ENCODE results near the gene RAB13. TPM values are rescaled to one million over a fixed set of nuclear protein-coding genes. Genes with fewer than 3 reads are reported as not detected.

Gene RAB13
- total and polyA plus RNA-seq, 2 of the 4 experiments (the other 2 are of a cell fraction): 42.3 to 249 TPM

GRCh38 chr1:153941826-153942725, 44.1 kb downstream of the RAB13 start:
- Histone ChIP-seq H3K27me3 (ENCODE audit: control insufficient read depth, insufficient read depth, low read length) (no peaks in the 10 kb centered on the region), H4K5ac (ENCODE audit: low read depth, low read length) (no peak overlapping the region), H3K9me3 (ENCODE audit: control insufficient read depth, insufficient read depth, low read length) (no peaks in the 10 kb centered on the region), H2BK5ac (ENCODE audit: low read depth, low read length, poor library complexity, severe bottlenecking) (no peak overlapping the region), H2AK9ac (replicated peaks; ENCODE audit: low read depth, low read length, poor library complexity) (no peak overlapping the region), H3K9ac (ENCODE audit: low read depth, low read length) (no peak overlapping the region), H3K4me3 (ENCODE audit: insufficient read depth, low read depth, low read length) (no peak overlapping the region), H3K4me1 (ENCODE audit: control insufficient read depth, insufficient read depth, low read length) (peaks cover 9% of the 10 kb centered on the region), H4K91ac (ENCODE audit: insufficient read depth, low read depth, low read length) (no peak overlapping the region), H3K18ac (ENCODE audit: low read depth, low read length) (no peak overlapping the region), H3K79me1 (ENCODE audit: low read depth in 1 of 2, low read length in 2 of 2) (peaks cover 15 to 54% of the 10 kb centered on the region in 2 experiments), H2AFZ (replicated peaks; ENCODE audit: low read length, poor library complexity) (peak overlapping the region; percentile 7), H2BK15ac (ENCODE audit: low read depth, low read length) (no peak overlapping the region), H2AK5ac (ENCODE audit: low read depth, low read length) (no peak overlapping the region), H3K36me3 (ENCODE audit: control insufficient read depth, insufficient read depth, low read length) (peaks cover 48% of the 10 kb centered on the region), H3K4me2 (ENCODE audit: low read depth, low read length) (no peak overlapping the region), H4K20me1 (ENCODE audit: insufficient read depth, low read length) (peaks cover 5% of the 10 kb centered on the region), H3K9me1 (ENCODE audit: insufficient read depth, low read length) (peaks cover 21% of the 10 kb centered on the region; the same call in 1 of the 2 replicates), H3K23ac (ENCODE audit: low read depth, low read length) (no peak overlapping the region), H4K8ac (ENCODE audit: low read depth in 2 of 2, low read length in 2 of 2) (no peak overlapping the region), H3K56ac (ENCODE audit: extremely low read depth, insufficient read depth, low read length) (no peak overlapping the region), H2BK20ac (ENCODE audit: low read depth, low read length) (no peak overlapping the region), H3K14ac (replicated peaks; ENCODE audit: low read depth, low read length) (no peak overlapping the region), H2BK120ac (ENCODE audit: low read depth, low read length) (no peak overlapping the region), H3K27ac (ENCODE audit: insufficient read depth, low read length) (no peak overlapping the region), H3K4ac (ENCODE audit: low read depth, low read length) (no peak overlapping the region)
- no peak for DNase-seq
- ChIA-PET CTCF (no interaction called here), POLR2A (ENCODE audit: unreplicated experiment) (interaction anchor here (1.1 kb wide), 1 partner anchor 16 kb away, joined by 3 read pairs; no protein-coding TSS in a partner anchor)
- BruUV-seq (replicated peaks): no TSS peak
- dilution Hi-C loops (cut with HindIII; ENCODE audit: low sequenced_read_pairs, unreplicated experiment): no loop called here
- ATAC-seq (ENCODE audit: low read depth): no peak
- in situ Hi-C loops (cut with MboI; ENCODE audit: low sequenced_read_pairs): no loop called here
- intact Hi-C loops (cut with micrococcal nuclease): no loop called here
- WGBS, 2 experiments (ENCODE audit: extremely low coverage in 2 of 2, insufficient read length in 1 of 2): 100% methylated on average over 17 of the region's 34 CpGs; no CpG with 5 or more reads in 1 of the 2 experiments
- TF ChIP-seq CHD1 (IDR thresholded peaks at IDR 0.05; ENCODE audit: low read depth, low read length): no peak
- no peak for TF ChIP-seq RFX5 (IDR thresholded peaks at IDR 0.05; ENCODE audit: low read depth, low read length)
- no peak for TF ChIP-seq RAD21 (IDR thresholded peaks at IDR 0.05; ENCODE audit: low read length)
- no peak for TF ChIP-seq MXI1 (IDR thresholded peaks at IDR 0.05; ENCODE audit: borderline replicate concordance, low read depth, low read length)
- no peak for TF ChIP-seq MAZ (IDR thresholded peaks at IDR 0.05; ENCODE audit: borderline replicate concordance, low read depth, low read length)
- no peak for TF ChIP-seq MAFK (IDR thresholded peaks at IDR 0.05; ENCODE audit: low read depth, low read length)
- TF ChIP-seq ELK1 (IDR thresholded peaks at IDR 0.05; ENCODE audit: borderline replicate concordance, low read depth, low read length): no peak
- no peak for TF ChIP-seq BHLHE40 (IDR thresholded peaks at IDR 0.05; ENCODE audit: low read depth, low read length)
- no peak for TF ChIP-seq SMC3 (IDR thresholded peaks at IDR 0.05; ENCODE audit: low read depth, low read length)
- no peak for TF ChIP-seq RCOR1 (IDR thresholded peaks at IDR 0.05; ENCODE audit: insufficient replicate concordance, low read length)
